H1 (cell line): Measurements from ENCODE around the gene VIPR2. TPM values are rescaled to one million over a fixed set of nuclear protein-coding genes. Genes with fewer than 3 reads are reported as not detected.

ENCODE experiments used
- CTCF ChIA-PET: fragments of 300-600 bp; sonication (Branson Sonifier 250); formaldehyde crosslinking; loops from one replicate; lab custom pipeline; 2021; ENCODE audit not compliant: partially characterized antibody; lab: Charles Lee
- POLR2A ChIA-PET: fragments of 300-600 bp; sonication (Branson Sonifier 250); formaldehyde crosslinking; loops from one replicate; lab custom pipeline; 2021; ENCODE audit warnings: inconsistent platforms; ENCODE audit not compliant: partially characterized antibody; lab: Charles Lee
- DNase-seq, 2 experiments: peaks; one replicate each; pipeline versions ENCODE4 v3.0.0 to v3.0.0-alpha.2; 2010 to 2022; ENCODE audit warnings: low spot score in 2 of 2, low read depth in 1 of 2, mixed read lengths in 1 of 2
- FAIRE-seq: peaks from 2 replicates; lab custom pipeline; 2011; peaks lifted over from hg19 to GRCh38; lab: Jason Lieb, UNC
- H2AFZ ChIP-seq: 2 replicates; pipeline ENCODE4 v1.8.1; 2012; ENCODE audit warnings: low read length, inconsistent platforms
- H2AK5ac ChIP-seq: 2 replicates; pipeline ENCODE4 v1.6.1; 2013; ENCODE audit warnings: low read depth, low read length
- H2BK120ac ChIP-seq: replicated peaks from 2 replicates; pipeline ENCODE3; 2013; ENCODE audit warnings: low read depth, low read length, inconsistent platforms
- H2BK12ac ChIP-seq: 2 replicates; pipeline ENCODE4 v1.6.1; 2013; ENCODE audit warnings: low read depth, low read length
- H2BK15ac ChIP-seq: 2 replicates; pipeline ENCODE4 v1.6.1; 2013; ENCODE audit warnings: low read length
- H2BK20ac ChIP-seq: 2 replicates; pipeline ENCODE4 v1.6.1; 2013; ENCODE audit warnings: low read length
- H2BK5ac ChIP-seq: 2 replicates; pipeline ENCODE4 v1.6.1; 2013; ENCODE audit warnings: low read depth, low read length
- H3K14ac ChIP-seq: 2 replicates; pipeline ENCODE4 v1.6.1; 2013; ENCODE audit warnings: inconsistent platforms; ENCODE audit not compliant: insufficient read length
- H3K18ac ChIP-seq: 2 replicates; pipeline ENCODE4 v1.6.1; 2013; ENCODE audit warnings: low read length; ENCODE audit errors: extremely low read depth
- H3K23ac ChIP-seq: 2 replicates; pipeline ENCODE4 v1.6.1; 2013; ENCODE audit warnings: inconsistent platforms; ENCODE audit not compliant: insufficient read length
- H3K23me2 ChIP-seq: 2 replicates; pipeline ENCODE4 v1.6.1; 2013; ENCODE audit warnings: low read depth, low read length
- H3K27ac ChIP-seq: 2 replicates; pipeline ENCODE4 v1.6.1; 2011; ENCODE audit warnings: low read depth, low read length, inconsistent platforms
- H3K27me3 ChIP-seq, 4 experiments: replicated peaks in 1 of 4; 1 replicate in 1 of 4; 2 replicates in 3 of 4; pipeline versions ENCODE4 v1.6.1 to v1.8.1; 2011 to 2013; ENCODE audit warnings: low read length in 3 of 4, mild to moderate bottlenecking in 3 of 4, inconsistent platforms in 2 of 4, mixed read lengths in 2 of 4, moderate library complexity in 1 of 4; ENCODE audit not compliant: control insufficient read depth in 3 of 4, insufficient read depth in 3 of 4; ENCODE audit errors: extremely low read depth in 1 of 4
- H3K36me3 ChIP-seq, 4 experiments: 2 replicates each; pipeline versions ENCODE4 v1.6.1 to v1.8.1; 2011 to 2013; ENCODE audit warnings: mild to moderate bottlenecking in 4 of 4, low read length in 3 of 4, moderate library complexity in 2 of 4, control low read depth in 1 of 4, inconsistent platforms in 1 of 4; ENCODE audit not compliant: insufficient read depth in 4 of 4, control insufficient read depth in 2 of 4
- H3K4ac ChIP-seq: replicated peaks from 2 replicates; pipeline ENCODE3; 2013; ENCODE audit warnings: low read length, low read depth, mixed read lengths, inconsistent platforms; ENCODE audit not compliant: insufficient read length
- H3K4me1 ChIP-seq, 4 experiments: replicated peaks in 1 of 4; 1 replicate in 1 of 4; 2 replicates in 3 of 4; pipeline versions ENCODE4 v1.6.1 to v1.8.1; 2011 to 2013; ENCODE audit warnings: low read length in 3 of 4, inconsistent platforms in 2 of 4, mixed read lengths in 1 of 4; ENCODE audit not compliant: insufficient read depth in 4 of 4, control insufficient read depth in 3 of 4
- H3K4me2 ChIP-seq, 2 experiments: 2 replicates each; pipeline versions ENCODE4 v1.6.1 to v1.8.1; 2011 to 2013; ENCODE audit warnings: low read depth in 2 of 2, low read length in 2 of 2, control low read depth in 1 of 2, inconsistent platforms in 1 of 2, mild to moderate bottlenecking in 1 of 2; ENCODE audit not compliant: insufficient read depth in 1 of 2
- H3K4me3 ChIP-seq, 4 experiments: fragments of 200-600, 300-600 bp in 1 of 4; sonication (generic), shearing (Covaris generic), sonication (Bioruptor Twin) in 1 of 4; 2 replicates each; pipeline versions ENCODE4 v1.5.1 to v1.8.1; 2011 to 2016; ENCODE audit warnings: low read length in 4 of 4, low read depth in 3 of 4, control low read depth in 2 of 4, inconsistent platforms in 2 of 4, mild to moderate bottlenecking in 2 of 4, mixed read lengths in 1 of 4, moderate library complexity in 1 of 4; ENCODE audit not compliant: insufficient read depth in 2 of 4; ENCODE audit errors: extremely low read depth in 1 of 4
- H3K56ac ChIP-seq: replicated peaks from 2 replicates; pipeline ENCODE3; 2013; ENCODE audit warnings: low read depth, mild to moderate bottlenecking, mixed read lengths, low read length, inconsistent platforms; ENCODE audit not compliant: insufficient read length
- H3K79me1 ChIP-seq: 2 replicates; pipeline ENCODE4 v1.6.1; 2013; ENCODE audit warnings: low read depth, low read length, control low read depth
- H3K79me2 ChIP-seq, 2 experiments: 2 replicates each; pipeline versions ENCODE4 v1.6.1 to v1.8.1; 2012 to 2013; ENCODE audit warnings: low read length in 2 of 2, mild to moderate bottlenecking in 2 of 2, inconsistent platforms in 1 of 2; ENCODE audit not compliant: insufficient read depth in 2 of 2, control insufficient read depth in 1 of 2
- H3K9ac ChIP-seq, 4 experiments: replicated peaks in 1 of 4; 1 replicate in 1 of 4; 2 replicates in 3 of 4; pipeline versions ENCODE4 v1.6.1 to v1.8.1; 2011 to 2013; ENCODE audit warnings: low read depth in 3 of 4, low read length in 3 of 4, control low read depth in 2 of 4, mild to moderate bottlenecking in 2 of 4, moderate library complexity in 2 of 4, inconsistent platforms in 1 of 4; ENCODE audit errors: extremely low read depth in 1 of 4
- H3K9me3 ChIP-seq, 2 experiments: 2 replicates each; pipeline versions ENCODE4 v1.6.1 to v1.8.1; 2012 to 2013; ENCODE audit warnings: mild to moderate bottlenecking in 2 of 2, moderate library complexity in 2 of 2, control low read depth in 1 of 2, inconsistent platforms in 1 of 2, low read depth in 1 of 2, low read length in 1 of 2, mixed read lengths in 1 of 2; ENCODE audit not compliant: insufficient read depth in 2 of 2
- H4K20me1 ChIP-seq, 2 experiments: replicated peaks in 1 of 2; 2 replicates each; pipeline versions ENCODE3 to v1.8.1; 2011 to 2013; ENCODE audit warnings: inconsistent platforms in 2 of 2, low read length in 2 of 2, mild to moderate bottlenecking in 1 of 2; ENCODE audit not compliant: insufficient read depth in 2 of 2, control insufficient read depth in 1 of 2
- H4K5ac ChIP-seq: 2 replicates; pipeline ENCODE4 v1.6.1; 2013; ENCODE audit warnings: low read length, low read depth, mixed read lengths, inconsistent platforms; ENCODE audit not compliant: insufficient read length
- H4K8ac ChIP-seq: 2 replicates; pipeline ENCODE4 v1.8.0; 2013; ENCODE audit warnings: mild to moderate bottlenecking, moderate library complexity, low read length, inconsistent platforms; ENCODE audit not compliant: insufficient read depth; ENCODE audit errors: extremely low read depth
- H4K91ac ChIP-seq: replicated peaks from 2 replicates; pipeline ENCODE3; 2013; ENCODE audit warnings: low read length, mixed read lengths, inconsistent platforms; ENCODE audit not compliant: insufficient read length
- ASH2L ChIP-seq: fragments of 200-600, 300-600 bp; sonication (generic); IDR thresholded peaks from one replicate; pipeline ENCODE4 v1.7.1; 2017; ENCODE audit warnings: low read length
- ATF3 ChIP-seq: IDR thresholded peaks from 2 replicates; pipeline ENCODE4 v1.6.1; 2011; ENCODE audit warnings: low read depth, mild to moderate bottlenecking, low read length; ENCODE audit not compliant: insufficient read depth
- BCL11A ChIP-seq, 2 experiments: IDR thresholded peaks; one replicate each; pipeline ENCODE4 v1.6.1; 2011; ENCODE audit warnings: low read depth in 2 of 2, low read length in 2 of 2, mild to moderate bottlenecking in 2 of 2
- CHD2 ChIP-seq: IDR thresholded peaks from 2 replicates; pipeline ENCODE4 v1.6.1; 2012; ENCODE audit warnings: low read length, improper control_type of control experiment
- KDM4A ChIP-seq: IDR thresholded peaks from one replicate; pipeline ENCODE4 v1.7.1; 2012; ENCODE audit warnings: low read depth, mild to moderate bottlenecking, moderate library complexity, low read length, inconsistent platforms; ENCODE audit not compliant: severe bottlenecking
- MAX ChIP-seq: IDR thresholded peaks from 2 replicates; pipeline ENCODE4 v1.6.1; 2012; ENCODE audit warnings: inconsistent platforms
- NRF1 ChIP-seq: IDR thresholded peaks from 2 replicates; pipeline ENCODE4 v1.6.1; 2011; ENCODE audit warnings: mild to moderate bottlenecking, low read depth, low read length, improper control_type of control experiment
- POU5F1 ChIP-seq: IDR thresholded peaks from 2 replicates; pipeline ENCODE4 v1.6.1; 2011; ENCODE audit warnings: low read depth, mild to moderate bottlenecking, low read length, moderate library complexity
- TBP ChIP-seq: IDR thresholded peaks from 2 replicates; pipeline ENCODE4 v1.6.1; 2011; ENCODE audit warnings: low read depth, low read length, improper control_type of control experiment
- YY1 ChIP-seq: IDR thresholded peaks from 2 replicates; pipeline ENCODE4 v1.6.1; 2011; ENCODE audit warnings: low read depth, mild to moderate bottlenecking, low read length
- WGBS, 2 experiments: shearing (Covaris generic) in 1 of 2; methylation state at CpG; one replicate each; pipeline versions ENCODE4 v1.1.6 to v1.1.7; 2013 to 2015; ENCODE audit warnings: low lambda C conversion rate in 2 of 2, mixed read lengths in 2 of 2, inconsistent platforms in 1 of 2, low coverage in 1 of 2, missing lambda C conversion rate in 1 of 2; ENCODE audit not compliant: insufficient replicate concordance in 2 of 2, insufficient coverage in 1 of 2, insufficient read length in 1 of 2; ENCODE audit errors: extremely low coverage in 1 of 2, missing lambda C conversion rate in 1 of 2; 5-methylcytosine and 5-hydroxymethylcytosine counted together
- polyA plus RNA-seq, 7 experiments: library from polyadenylated mRNA; depleted of rRNA in 3 of 7; stranded (reverse) in 5 of 7; unstranded in 2 of 7; fragments of >200 nt in 5 of 7; fragments of 200-250 nt in 2 of 7; gene quantifications; 1 replicate in 5 of 7; 2 replicates in 1 of 7; 4 replicates in 1 of 7; pipeline versions ENCODE4 v1.2.1 to v1.2.3, GENCODE V29; 2011 to 2013; ENCODE audit warnings: missing spikeins in 2 of 7, mixed read lengths in 2 of 7
- total RNA-seq: library from RNA; stranded (reverse); fragmentation: NEBNext Ultra II Directional; extraction: Animal tissue kit (Norgen Biotek cat#: 25700); gene quantifications from 2 replicates; pipeline ENCODE4 v1.2.1, GENCODE V29; 2021
- TF ChIP-seq, protein P1 (sequence below): IDR thresholded peaks from 2 replicates; pipeline ENCODE4 v1.6.1; 2012; ENCODE audit warnings: low read length, inconsistent platforms

VIPR2 gene
- total and polyA plus RNA-seq, 2 of the 8 experiments (the other 6 are each of a cell fraction or from before 2014, with no cell fraction given) = 2.4 to 6.3 TPM

DNA sequence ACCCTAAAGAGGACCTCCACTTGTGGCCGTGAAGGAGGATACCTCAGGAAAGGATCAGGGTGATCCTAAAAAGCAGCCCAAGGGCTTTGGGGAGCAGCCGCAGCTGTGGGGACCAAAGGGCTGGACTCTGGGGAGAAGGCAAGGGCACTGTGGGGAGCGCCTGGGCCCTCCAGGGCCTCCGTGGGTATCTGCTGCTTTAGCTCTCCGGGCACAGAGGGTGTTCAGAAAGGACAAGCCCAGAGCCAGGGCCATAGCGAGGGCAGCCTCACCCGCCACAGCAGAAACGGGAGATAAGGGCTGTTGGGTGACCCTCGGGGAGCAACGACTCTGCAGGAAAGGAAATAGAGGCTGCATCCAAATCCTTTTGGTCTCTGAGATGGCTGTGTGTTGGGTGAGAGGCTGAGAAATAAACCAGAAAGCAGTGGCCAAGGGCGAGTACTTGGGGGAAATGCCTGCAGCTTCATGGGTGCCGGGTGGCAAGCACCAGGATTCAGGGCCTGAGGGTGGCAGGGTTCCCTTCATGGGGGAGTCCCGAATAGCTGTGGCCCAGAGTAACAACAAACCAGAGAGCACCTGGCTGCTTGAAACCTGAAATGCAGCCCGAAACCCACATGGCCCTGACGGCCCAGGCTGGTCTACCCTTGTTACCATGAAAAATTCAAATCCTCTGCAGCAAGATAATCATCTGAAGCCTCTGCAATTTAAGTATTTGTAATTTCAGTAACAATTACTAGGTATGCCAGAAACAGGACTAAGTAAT lies 95.2 kb downstream of the VIPR2 start:
- no peak for FAIRE-seq
- Histone ChIP-seq H3K9me3 (no peaks in the 10 kb centered on the region), H2AFZ (no peak overlapping the region), H2AK5ac (no peak overlapping the region), H2BK15ac (no peak overlapping the region), H4K91ac (no peak overlapping the region), H4K5ac (no peak overlapping the region), H3K27me3 (no peaks in the 10 kb centered on the region), H3K14ac (no peak overlapping the region), H2BK120ac (no peak overlapping the region), H2BK5ac (no peak overlapping the region; the same call in 1 of the 2 replicates), H2BK12ac (no peak overlapping the region), H3K4me1 (no peaks in the 10 kb centered on the region; a peak in 1 of 7 replicates), H3K23me2 (no peaks in the 10 kb centered on the region), H3K27ac (no peak overlapping the region), H3K4me2 (no peak overlapping the region), H3K9ac (no peak overlapping the region), H3K18ac (no peak overlapping the region), H3K4ac (no peak overlapping the region), H3K56ac (no peak overlapping the region), H4K20me1 (no peaks in the 10 kb centered on the region), H2BK20ac (no peak overlapping the region), H3K23ac (no peak overlapping the region), H3K79me2 (no peaks in the 10 kb centered on the region), H3K36me3 (no peaks in the 10 kb centered on the region), H4K8ac (peak overlapping the region; percentile 25; the same call in 1 of the 2 replicates), H3K4me3 (no peak overlapping the region), H3K79me1 (no peaks in the 10 kb centered on the region)
- CTCF ChIA-PET = interaction anchor here (0.9 kb wide), 1 partner anchor 48 kb away, joined by 3 read pairs; no protein-coding TSS in a partner anchor
- peak in 1 of 2 experiments; percentile 37 for DNase-seq
- 82% methylated on average over 15 of the region's 15 CpGs; no CpG with 5 or more reads in 1 of the 2 experiments for WGBS, 2 experiments
- POLR2A ChIA-PET = no interaction called here
- TF ChIP-seq BCL11A (IDR thresholded peaks at IDR 0.05; ENCODE audit: low read depth in 2 of 2, low read length in 2 of 2) (no peak), MAX (no peak), TBP (no peak), KDM4A (no peak), ASH2L (no peak), POU5F1 (no peak), CHD2 (no peak), ATF3 (no peak), YY1 (no peak), NRF1 (no peak)
- TF ChIP-seq, protein P1, sequence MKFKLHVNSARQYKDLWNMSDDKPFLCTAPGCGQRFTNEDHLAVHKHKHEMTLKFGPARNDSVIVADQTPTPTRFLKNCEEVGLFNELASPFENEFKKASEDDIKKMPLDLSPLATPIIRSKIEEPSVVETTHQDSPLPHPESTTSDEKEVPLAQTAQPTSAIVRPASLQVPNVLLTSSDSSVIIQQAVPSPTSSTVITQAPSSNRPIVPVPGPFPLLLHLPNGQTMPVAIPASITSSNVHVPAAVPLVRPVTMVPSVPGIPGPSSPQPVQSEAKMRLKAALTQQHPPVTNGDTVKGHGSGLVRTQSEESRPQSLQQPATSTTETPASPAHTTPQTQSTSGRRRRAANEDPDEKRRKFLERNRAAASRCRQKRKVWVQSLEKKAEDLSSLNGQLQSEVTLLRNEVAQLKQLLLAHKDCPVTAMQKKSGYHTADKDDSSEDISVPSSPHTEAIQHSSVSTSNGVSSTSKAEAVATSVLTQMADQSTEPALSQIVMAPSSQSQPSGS = no peak
